KBM-7 (cell line): Measurements from ENCODE around the gene HACE1.
A peak's percentile ranks its signal among the peaks of the same experiment; 100 is the strongest.
"Not testable (repeated sequence)": the region's sequence is repeated elsewhere in the genome, so short reads cannot be mapped to it uniquely, and the experiment has no call there.

Experiments used
- DNase-seq: peaks from one replicate; pipeline ENCODE4 v3.0.0-alpha.2; 2015
- in situ Hi-C: fragments of 300-500 bp; cut with MboI; formaldehyde crosslinking; loops from 2 replicates; pipeline ENCODE4 v1.14.3; 2020; ENCODE audit warnings: low sequenced_read_pairs, low pct_unique_long_range_greater_than_20kb, mixed read lengths

The HACE1 gene

GRCh38 chr6:104753251-104753650, 106.5 kb downstream of the HACE1 start:
- DNase-seq = no peak
- in situ Hi-C loops = no loop called here

GRCh38 chr6:104750449-104750848, 109.3 kb downstream of the HACE1 start:
- no peak for DNase-seq
- in situ Hi-C loops = no loop called here

- in situ Hi-C loops, DNase-seq: not testable (repeated sequence)
Observed at GRCh38 chr6:104739124-104739523, 120.6 kb downstream of the HACE1 start.

- in situ Hi-C loops, DNase-seq: not testable (repeated sequence)
Observed at GRCh38 chr6:104737567-104737966, 122.2 kb downstream of the HACE1 start.

GRCh38 chr6:104736545-104736944, 123.2 kb downstream of the HACE1 start:
- no peak for DNase-seq
- in situ Hi-C loops = no loop called here

DNA sequence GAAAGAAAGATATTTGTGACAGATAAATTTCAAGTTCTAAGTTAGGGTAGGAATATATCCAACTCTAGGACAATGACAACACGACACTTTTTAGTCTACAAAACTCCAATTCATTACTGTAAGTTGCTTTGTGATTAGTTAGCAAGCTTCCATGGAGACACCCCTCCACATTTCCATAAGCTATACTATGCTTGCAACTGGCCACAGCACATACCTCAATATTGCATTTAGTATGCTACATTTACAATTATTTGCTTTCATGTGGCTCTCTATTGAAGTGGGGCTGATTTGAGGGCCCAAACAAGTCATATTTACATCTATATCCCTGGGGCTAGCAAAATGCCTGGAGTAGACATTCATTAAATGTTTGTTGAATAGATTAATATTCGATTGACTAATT, 129.3 kb downstream of the HACE1 start:
- in situ Hi-C loops = no loop called here
- no peak for DNase-seq

- in situ Hi-C loops = no loop called here
Observed at GRCh38 chr6:104729433-104729832, 130.3 kb downstream of the HACE1 start.

DNA sequence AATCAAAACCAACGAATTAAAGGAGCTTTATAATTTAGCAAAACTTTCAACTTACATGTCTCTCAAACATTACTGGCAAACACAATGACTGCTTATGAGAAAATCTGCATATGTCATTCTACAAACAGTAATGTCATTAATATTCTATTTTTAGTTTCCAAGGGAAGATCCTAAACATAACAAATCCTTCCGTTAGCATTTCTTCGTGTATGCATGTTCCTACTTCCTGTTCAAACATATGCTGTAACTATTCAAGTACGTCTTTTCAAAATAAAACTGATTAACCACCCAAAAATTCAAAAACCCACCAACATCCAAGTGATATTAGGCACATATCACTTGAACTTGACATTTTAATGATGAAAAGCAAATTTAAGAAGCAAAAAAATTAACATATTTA, 131.3 kb downstream of the HACE1 start:
- in situ Hi-C loops = no loop called here
- DNase-seq = no peak

More at GRCh38 chr6:104729433-104729832, 130.3 kb downstream of the HACE1 start:
- no peak for DNase-seq

DNA sequence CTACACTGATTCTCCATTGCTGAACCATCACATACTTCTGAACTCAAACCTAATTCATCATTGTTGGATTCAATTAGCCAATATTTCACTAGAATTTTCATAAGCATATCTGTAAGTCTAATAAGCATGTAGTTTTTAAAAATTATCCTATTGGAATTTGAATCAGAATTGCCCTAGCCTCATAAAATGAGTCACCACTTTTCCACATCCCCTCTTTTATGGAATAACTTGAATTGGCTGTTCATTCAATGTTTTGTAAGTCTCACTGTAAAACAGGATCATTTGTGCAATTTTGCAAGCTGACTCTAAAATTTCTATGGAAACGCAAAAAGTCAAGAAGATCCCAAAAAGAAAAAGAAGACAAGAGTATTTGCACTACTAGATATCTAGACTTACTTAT, 141.0 kb downstream of the HACE1 start:
- in situ Hi-C loops = no loop called here
- DNase-seq = no peak

- in situ Hi-C loops = no loop called here
Observed at GRCh38 chr6:104716858-104717257, 142.9 kb downstream of the HACE1 start.

GRCh38 chr6:104714796-104715195, 144.9 kb downstream of the HACE1 start:
- no peak for DNase-seq
- in situ Hi-C loops = no loop called here

More at GRCh38 chr6:104716858-104717257, 142.9 kb downstream of the HACE1 start:
- no peak for DNase-seq

GRCh38 chr6:104713982-104714381, 145.7 kb downstream of the HACE1 start:
- no peak for DNase-seq
- in situ Hi-C loops = no loop called here

GRCh38 chr6:104711371-104711770, 148.3 kb downstream of the HACE1 start:
- DNase-seq = no peak
- in situ Hi-C loops = no loop called here

DNA sequence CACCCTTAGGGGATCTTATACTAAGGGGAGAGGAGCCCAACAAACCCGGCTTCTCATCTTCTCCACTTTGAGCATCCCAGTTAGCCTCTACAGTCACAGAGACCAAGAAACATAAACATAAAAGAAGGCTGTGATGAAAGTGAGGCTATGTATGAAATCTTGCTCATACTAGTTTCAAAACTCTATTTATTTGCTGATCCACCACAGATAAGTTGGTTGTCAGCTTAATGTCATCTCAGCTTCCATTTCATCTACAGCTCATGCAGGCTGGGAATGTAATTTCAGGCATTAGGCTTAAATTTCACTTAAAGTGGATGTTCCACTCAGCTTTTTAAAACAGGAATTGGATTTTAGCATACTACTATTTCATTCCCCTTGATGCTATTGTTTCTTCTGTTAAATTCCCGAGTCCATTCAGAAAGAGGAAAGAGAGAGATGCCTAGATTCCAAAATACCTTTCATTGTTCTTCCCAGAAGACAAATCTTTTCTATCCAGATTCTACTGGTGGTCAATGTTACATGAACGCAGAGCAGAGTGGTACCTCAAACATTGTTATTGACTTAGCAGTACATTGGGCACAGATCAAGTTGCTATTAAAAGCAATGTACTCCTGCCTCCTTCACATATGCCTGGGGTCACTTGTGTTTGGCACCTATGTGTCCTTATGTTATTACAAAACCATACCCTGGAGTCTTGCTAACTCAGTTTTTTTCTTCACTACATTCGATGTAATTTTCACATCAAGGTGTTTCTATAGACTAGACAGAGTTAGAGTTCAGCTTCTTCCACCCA, 149.0 kb downstream of the HACE1 start:
- in situ Hi-C loops = no loop called here
- DNase-seq = no peak

- DNase-seq = no peak
- in situ Hi-C loops = no loop called here
Observed at GRCh38 chr6:104705916-104706442, 153.7 kb downstream of the HACE1 start.

DNA sequence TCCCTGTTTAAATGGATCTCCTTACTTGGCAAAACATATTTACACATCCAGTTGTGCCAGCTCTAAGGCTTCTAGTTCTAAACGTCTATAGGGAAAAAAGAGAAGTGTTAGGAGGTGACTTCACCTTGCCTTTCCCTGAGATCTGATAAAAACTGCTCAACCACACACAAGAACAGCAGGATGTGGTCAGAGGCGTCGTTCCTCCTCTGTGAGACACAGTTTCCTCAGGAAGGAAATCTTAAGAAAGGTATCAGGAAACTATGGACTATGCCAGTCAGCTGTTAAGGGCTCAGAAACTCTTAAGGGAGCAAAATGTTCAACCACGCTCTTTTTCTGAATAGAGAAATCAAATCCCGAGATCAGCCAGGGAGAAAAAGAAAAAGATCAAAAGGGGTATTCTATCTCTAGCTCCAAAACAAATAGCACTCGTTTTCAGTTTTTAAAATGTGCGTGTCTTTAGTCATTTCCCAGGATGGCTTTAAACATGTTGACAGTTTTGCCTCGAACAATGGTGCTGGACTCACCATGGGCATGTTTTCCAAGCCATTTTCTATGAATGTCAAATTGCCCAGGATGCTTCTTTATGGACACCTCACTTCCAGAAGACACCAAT, 154.5 kb downstream of the HACE1 start:
- peak; percentile 97 for DNase-seq
- in situ Hi-C loops = no loop called here

- no peak for DNase-seq
- in situ Hi-C loops = no loop called here
Observed at GRCh38 chr6:104704191-104704590, 155.5 kb downstream of the HACE1 start.

GRCh38 chr6:104702126-104702841, 157.4 kb downstream of the HACE1 start:
- in situ Hi-C loops = no loop called here
- DNase-seq = no peak

DNA sequence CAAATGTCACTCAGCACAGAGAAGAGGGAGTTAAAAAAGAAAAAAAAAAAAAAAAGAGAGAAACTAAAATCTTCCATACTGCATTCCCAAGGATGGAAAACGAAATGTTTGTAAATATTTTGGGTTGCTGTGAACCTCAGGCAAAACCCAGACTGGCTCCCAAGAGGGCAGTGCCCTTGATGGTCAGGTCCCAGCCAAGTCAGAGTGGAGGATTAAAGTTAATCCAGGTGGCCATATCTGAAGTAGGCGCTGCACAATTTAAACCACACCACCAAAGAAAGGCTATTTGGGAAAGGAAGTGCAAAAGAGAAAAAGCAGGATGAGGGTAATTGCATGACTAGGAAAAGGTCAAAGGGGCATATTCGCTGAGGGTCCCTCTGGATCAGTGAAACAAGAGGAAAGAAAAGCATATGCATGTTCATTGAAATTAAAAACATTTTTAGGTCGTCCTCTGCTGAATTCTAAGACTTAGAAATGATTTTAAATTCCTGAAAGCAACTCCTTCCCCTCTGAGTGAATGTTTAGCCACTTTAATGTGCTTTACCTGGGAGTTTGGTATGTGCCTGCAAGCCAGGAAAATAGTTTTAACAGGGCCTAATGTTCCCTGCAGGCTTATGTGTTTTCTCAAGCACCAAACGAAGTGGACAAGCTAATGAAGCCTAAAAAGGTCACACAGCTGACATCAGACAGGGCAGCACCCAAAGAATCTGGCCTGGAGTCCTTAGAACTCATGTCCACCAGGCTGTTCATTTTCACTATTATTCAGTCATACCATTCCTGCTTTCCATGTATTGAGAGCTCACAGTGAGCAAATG, 159.1 kb downstream of the HACE1 start:
- no peak for DNase-seq
- in situ Hi-C loops = no loop called here
